ENCODE results near the gene PARVG. TPM values are rescaled to one million over a fixed set of nuclear protein-coding genes. Genes with fewer than 3 reads are reported as not detected.

The PARVG gene
- total RNA-seq, 2 experiments from 2014 or later = 76.5 to 76.9 TPM

DNA sequence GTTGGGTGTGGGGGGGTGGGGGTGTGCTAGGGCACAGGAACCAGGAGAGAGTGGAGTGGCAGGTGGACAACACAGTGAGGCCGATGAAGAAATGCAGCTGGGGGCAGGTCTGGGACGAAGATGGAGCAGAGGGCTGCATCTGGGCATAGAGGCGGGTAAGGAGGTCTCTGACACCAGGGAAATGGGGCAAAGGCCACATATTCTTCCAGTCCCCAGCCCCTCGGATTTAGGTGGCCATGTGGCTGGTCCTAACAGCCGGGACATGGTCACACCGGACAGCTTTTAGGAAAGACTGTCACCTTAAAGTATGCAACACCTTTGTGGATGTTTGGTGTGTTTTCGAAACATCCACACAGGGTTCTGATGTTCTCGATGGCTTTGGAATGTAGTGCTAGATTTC lies 5.0 kb upstream of the PARVG start:
- no peak for ATAC-seq

DNA sequence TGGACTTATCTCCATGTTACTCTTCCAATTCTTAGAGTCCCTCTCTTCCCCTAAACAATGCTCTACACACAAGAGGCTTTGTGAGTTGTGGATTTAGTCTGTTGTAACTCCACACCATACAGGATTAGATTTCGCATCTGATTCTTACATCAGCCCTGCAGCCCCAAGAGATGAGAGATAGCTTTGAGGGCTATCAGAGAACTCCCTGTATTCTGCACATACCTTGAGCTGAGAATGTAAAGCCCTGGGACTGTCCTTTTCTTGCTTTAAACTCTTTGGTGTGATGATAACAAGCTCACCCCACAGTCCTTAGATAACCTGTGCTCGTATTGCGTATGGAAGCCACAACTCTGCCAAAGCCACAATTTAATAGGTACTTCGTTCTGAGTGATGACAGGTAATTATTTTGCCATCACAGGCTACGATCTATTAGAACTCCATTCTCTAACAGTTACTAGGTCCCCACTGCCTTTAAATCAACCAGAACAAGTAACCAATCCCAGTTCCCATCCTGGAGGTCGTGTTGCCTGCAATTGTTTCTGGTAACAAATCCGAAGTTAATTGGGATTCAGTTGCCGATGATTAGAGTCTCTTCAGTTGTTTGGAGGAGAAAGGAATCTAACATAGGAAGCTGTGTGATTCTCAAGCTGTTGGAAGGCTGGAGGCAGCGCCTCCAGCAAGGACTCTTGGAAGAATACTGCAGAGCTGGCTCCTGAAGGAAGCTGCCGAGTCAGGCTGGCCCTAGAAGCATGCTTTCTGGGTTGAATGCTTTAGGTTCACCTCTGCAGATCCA lies 1.3 kb upstream of the PARVG start:
- CTCF ChIA-PET = interaction anchor here (2.3 kb wide), 1 partner anchor 506 kb away, joined by 5 read pairs; no protein-coding TSS in a partner anchor

More for the DNA sequence above, 5.0 kb upstream of the PARVG start:
- Mint-ChIP-seq H3K27ac (no peak overlapping the region), H3K36me3 (ENCODE audit: low read depth) (no peaks in the 10 kb centered on the region), H3K4me1 (ENCODE audit: low read depth) (peaks cover 15% of the 10 kb centered on the region), H3K4me3 (no peak overlapping the region), H3K27me3 (no peaks in the 10 kb centered on the region), H3K9me3 (no peaks in the 10 kb centered on the region)
- CTCF ChIA-PET = no interaction called here
- POLR2A ChIA-PET = no interaction called here
- intact Hi-C loops (cut with micrococcal nuclease) = no loop called here
- no peak for DNase-seq
- TF ChIP-seq, protein P1, sequence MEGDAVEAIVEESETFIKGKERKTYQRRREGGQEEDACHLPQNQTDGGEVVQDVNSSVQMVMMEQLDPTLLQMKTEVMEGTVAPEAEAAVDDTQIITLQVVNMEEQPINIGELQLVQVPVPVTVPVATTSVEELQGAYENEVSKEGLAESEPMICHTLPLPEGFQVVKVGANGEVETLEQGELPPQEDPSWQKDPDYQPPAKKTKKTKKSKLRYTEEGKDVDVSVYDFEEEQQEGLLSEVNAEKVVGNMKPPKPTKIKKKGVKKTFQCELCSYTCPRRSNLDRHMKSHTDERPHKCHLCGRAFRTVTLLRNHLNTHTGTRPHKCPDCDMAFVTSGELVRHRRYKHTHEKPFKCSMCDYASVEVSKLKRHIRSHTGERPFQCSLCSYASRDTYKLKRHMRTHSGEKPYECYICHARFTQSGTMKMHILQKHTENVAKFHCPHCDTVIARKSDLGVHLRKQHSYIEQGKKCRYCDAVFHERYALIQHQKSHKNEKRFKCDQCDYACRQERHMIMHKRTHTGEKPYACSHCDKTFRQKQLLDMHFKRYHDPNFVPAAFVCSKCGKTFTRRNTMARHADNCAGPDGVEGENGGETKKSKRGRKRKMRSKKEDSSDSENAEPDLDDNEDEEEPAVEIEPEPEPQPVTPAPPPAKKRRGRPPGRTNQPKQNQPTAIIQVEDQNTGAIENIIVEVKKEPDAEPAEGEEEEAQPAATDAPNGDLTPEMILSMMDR (IDR thresholded peaks at IDR 0.05) = no peak

DNA sequence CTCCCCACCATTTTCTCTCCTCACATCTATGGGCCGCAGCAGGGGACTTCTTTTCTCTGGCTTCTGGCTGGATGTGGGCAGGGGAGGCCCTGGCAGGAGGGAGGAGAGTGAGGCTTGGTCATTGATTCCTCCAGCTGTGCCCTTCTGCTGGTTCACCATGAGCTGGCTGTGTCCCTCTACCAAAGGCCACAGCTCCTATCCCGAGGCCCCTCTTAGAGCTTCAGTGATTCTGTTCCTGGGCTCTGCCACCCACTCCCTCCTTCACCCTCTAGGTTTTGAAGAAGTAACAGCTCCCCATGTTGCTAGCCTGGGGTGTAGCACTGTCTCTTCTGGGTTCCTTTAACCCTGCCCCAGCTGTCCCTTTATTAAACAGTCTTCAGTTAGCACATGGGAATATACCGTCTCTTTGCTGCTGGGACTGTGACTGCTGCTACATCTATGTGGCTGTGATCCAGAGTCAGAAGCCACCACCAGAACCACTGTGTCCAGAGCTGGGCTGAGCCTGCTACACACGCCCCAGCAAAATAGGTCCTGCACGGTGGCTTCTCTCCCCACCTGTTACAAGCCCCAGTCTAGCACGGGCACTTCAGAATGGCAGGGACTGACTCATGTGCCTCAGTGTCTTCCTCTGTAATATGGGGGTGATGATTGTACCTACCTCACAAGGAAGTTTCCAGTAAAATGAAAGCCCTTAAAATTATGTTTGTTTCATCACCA lies 578 bp upstream of the PARVG start:
- peak; percentile 21 for DNase-seq
- Mint-ChIP-seq H3K36me3 (ENCODE audit: low read depth) (peaks cover 19% of the 10 kb centered on the region), H3K4me1 (ENCODE audit: low read depth) (peaks cover 26% of the 10 kb centered on the region), H3K27ac (peak overlapping the region; percentile 98), H3K27me3 (no peaks in the 10 kb centered on the region), H3K4me3 (peak overlapping the region; percentile 94), H3K9me3 (no peaks in the 10 kb centered on the region)
- no peak for ATAC-seq
- ChIA-PET POLR2A (interaction anchor here (6.9 kb wide), 1 partner anchor 14 kb away, joined by 59 read pairs; no protein-coding TSS in a partner anchor), CTCF (interaction anchor here (2.3 to 2.4 kb wide), 2 partner anchors 187 to 505 kb away, joined by 5 to 13 read pairs; no protein-coding TSS in a partner anchor)
- TF ChIP-seq, protein P1 (IDR thresholded peaks at IDR 0.05) = no peak
- intact Hi-C loops (cut with micrococcal nuclease) = loop anchor here (10.0 kb wide), 1 partner anchor 145 kb away; no protein-coding TSS in a partner anchor

More for the DNA sequence above, 1.3 kb upstream of the PARVG start:
- POLR2A ChIA-PET = interaction anchor here (6.9 kb wide), 1 partner anchor 15 kb away, joined by 59 read pairs; no protein-coding TSS in a partner anchor
- H3K4me3 Mint-ChIP-seq = no peak overlapping the region
- TF ChIP-seq, protein P1 (IDR thresholded peaks at IDR 0.05) = no peak
- peaks cover 19% of the 10 kb centered on the region for H3K4me1 Mint-ChIP-seq (ENCODE audit: low read depth)
- no peaks in the 10 kb centered on the region for H3K27me3 Mint-ChIP-seq
- H3K36me3 Mint-ChIP-seq (ENCODE audit: low read depth) = peaks cover 12% of the 10 kb centered on the region
- no peak for ATAC-seq
- no peak for DNase-seq
- no peaks in the 10 kb centered on the region for H3K9me3 Mint-ChIP-seq
- intact Hi-C loops (cut with micrococcal nuclease) = no loop called here
- no peak overlapping the region for H3K27ac Mint-ChIP-seq

DNA sequence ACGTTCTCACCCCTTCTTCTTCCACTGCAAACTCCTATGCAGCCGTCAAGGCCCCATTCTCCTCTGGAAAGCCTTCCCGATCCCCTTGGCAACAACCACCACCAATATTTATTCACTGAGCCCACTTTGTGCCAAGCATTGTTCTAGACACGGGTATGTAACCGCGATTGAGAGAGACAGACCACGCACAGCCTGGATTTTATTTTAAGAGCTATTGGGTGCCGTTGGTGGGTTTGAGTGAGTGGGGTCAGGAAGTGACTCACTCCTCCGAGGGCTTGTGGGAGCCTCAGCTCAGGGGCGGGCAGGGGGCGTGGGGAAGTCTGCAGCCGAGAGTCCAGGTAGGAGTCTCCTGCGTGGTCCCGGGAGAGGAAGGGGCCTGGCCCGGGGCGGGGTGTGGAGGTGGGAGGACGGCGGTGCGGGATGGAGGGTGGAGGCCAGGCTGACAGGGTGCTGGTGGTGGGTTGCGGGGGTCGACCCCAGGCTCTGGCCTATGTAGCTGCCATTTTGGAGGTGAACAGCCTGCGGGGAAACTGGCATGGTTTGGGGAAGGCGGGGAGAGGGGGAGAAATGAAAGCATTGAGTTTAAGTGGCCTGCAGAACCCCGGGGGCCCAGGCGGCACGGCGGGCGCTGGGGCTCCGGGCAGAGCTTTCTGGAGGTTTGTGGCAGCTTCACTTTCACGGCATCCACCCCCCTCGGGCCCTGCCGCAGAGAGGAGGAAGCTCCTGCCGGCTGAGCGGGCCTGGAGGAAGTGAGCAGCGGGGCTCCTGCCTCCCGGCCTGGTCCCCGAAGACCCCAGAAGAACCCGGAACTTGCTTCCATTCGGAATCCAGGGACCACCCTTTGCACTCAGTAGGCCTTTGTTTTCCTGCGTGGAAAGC lies 547 bp downstream of the PARVG start:
- Mint-ChIP-seq H3K4me1 (ENCODE audit: low read depth) (peaks cover 28% of the 10 kb centered on the region), H3K36me3 (ENCODE audit: low read depth) (peaks cover 20% of the 10 kb centered on the region), H3K27ac (peak overlapping the region; percentile 98), H3K4me3 (peak overlapping the region; percentile 94), H3K9me3 (no peaks in the 10 kb centered on the region), H3K27me3 (no peaks in the 10 kb centered on the region)
- peak; percentile 80 for DNase-seq
- TF ChIP-seq, protein P1 (IDR thresholded peaks at IDR 0.05) = no peak
- intact Hi-C loops (cut with micrococcal nuclease) = loop anchor here (10.0 kb wide), 1 partner anchor 144 kb away; no protein-coding TSS in a partner anchor
- ChIA-PET POLR2A (interaction anchor here (1.0 to 6.9 kb wide), 3 partner anchors 13 to 154 kb away, joined by 4 to 59 read pairs (median 4); no protein-coding TSS in a partner anchor), CTCF (interaction anchor here (0.6 to 2.8 kb wide), 6 partner anchors 12 to 504 kb away, joined by 3 to 13 read pairs (median 6); no protein-coding TSS in a partner anchor)
- peak; percentile 60 for ATAC-seq

Measured in activated CD8-positive, alpha-beta T cell treated with anti-CD3 and anti-CD28 coated beads for 36 hours (primary cell).